Measurements from ENCODE around the gene KCTD10. TPM values are rescaled to one million over a fixed set of nuclear protein-coding genes. Genes with fewer than 3 reads are reported as not detected.

The KCTD10 gene
- total and polyA plus RNA-seq, 9 of the 15 experiments (the other 6 are each of a cell fraction or from before 2014, with no cell fraction given): 1.9 to 37.5 (median 15.7) TPM

DNA sequence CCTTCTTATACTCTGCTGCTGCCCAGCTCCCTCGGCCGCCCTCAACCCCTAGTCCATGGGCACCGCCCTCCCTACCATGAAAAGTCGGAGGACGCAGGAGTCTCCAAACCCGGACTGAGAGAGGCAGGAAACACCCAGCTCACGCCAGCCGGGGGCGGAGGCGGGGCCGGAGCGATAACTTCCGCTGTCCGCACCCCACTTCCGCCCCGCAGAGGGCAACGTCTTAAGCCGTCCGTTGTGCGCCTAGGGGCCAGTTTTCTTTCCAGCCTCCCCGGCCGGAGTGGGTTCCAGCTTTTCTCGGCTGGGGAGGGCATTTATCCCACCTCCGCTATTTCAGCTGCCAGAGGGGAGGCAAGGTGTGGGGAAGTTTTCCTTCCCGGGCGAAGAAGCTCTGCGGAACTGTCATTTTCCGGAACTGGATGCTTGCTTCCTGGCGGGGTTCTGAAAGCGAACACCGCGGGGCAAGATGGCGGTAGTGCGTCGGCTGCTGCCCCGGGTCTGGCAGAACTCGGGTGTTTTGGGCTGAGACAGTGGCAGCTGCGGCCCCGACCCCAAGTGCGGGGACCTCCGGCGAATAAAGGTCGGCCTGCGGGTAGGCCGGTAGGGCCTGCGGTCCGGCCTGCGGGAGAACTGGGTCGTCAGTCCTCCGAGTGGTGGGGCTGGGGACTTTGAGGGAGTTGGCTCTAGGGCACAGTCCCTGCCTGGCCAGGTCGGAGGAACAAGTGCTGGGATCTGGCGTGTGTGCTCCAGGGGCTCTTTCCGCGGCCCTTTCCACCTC is at the start of gene KCTD10, which contains the start of gene UBE3B (continued):
- TF ChIP-seq, protein P1, sequence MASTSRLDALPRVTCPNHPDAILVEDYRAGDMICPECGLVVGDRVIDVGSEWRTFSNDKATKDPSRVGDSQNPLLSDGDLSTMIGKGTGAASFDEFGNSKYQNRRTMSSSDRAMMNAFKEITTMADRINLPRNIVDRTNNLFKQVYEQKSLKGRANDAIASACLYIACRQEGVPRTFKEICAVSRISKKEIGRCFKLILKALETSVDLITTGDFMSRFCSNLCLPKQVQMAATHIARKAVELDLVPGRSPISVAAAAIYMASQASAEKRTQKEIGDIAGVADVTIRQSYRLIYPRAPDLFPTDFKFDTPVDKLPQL (IDR thresholded peaks at IDR 0.05; ENCODE audit: extremely low read depth, insufficient read length): no peak

DNA sequence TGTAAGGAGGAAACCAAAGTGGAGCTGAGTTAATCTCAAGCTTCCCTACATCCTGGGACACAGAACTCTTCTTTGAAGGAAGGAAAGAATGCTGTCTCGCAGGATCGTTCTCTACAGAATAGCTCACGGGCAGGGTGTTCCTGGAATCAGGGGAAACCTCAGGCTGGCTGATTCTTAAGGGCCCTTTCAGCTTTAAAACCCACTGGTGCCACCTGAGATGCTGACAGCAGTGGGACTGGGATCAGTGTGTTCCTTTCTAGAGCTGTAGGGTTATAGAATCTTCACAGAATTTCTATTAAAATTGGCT is 48.1 kb upstream of the KCTD10 start:
- DNase-seq (ENCODE audit: extremely low read depth in 1 of 4, low spot score in 3 of 4): no peak
- H3K36me3 ChIP-seq (ENCODE audit: control insufficient read depth, insufficient read depth, low read length): peaks cover 28% of the 10 kb centered on the region; the same call in 2 of the 3 replicates
- no peaks in the 10 kb centered on the region for H3K27me3 ChIP-seq (ENCODE audit: control insufficient read depth in 2 of 2, insufficient read depth in 2 of 2, low read length in 2 of 2)
- 92% methylated on average over 3 of the region's 3 CpGs for WGBS (ENCODE audit: insufficient coverage, low coverage, missing lambda C conversion rate)
- H3K4me1 ChIP-seq (replicated peaks in 1 of 2; ENCODE audit: control insufficient read depth in 2 of 2, insufficient read depth in 2 of 2, low read length in 2 of 2): no peaks in the 10 kb centered on the region
- no peaks in the 10 kb centered on the region for H3K9me3 ChIP-seq (replicated peaks; ENCODE audit: control insufficient read depth, insufficient read depth, low read depth, low read length)
- no peak for ATAC-seq
- no peaks in the 10 kb centered on the region for H3K79me2 ChIP-seq (ENCODE audit: control insufficient read depth, insufficient read depth, low read length)
- ChIA-PET POLR2A (interaction anchor here (0.7 to 1.8 kb wide), 2 partner anchors 9 to 38 kb away, joined by 3 to 11 read pairs; no protein-coding TSS in a partner anchor), CTCF (ENCODE audit: low intra/inter-chr PET ratio) (no interaction called here)
- no peak overlapping the region for H3K27ac ChIP-seq (ENCODE audit: extremely low read depth, low read depth, low read length)
- H3K9ac ChIP-seq (ENCODE audit: insufficient read depth in 1 of 2, low read depth in 2 of 2, low read length in 2 of 2): peak overlapping the region in 1 of 2 experiments; percentile 61; a peak in 1 of 4 replicates
- H3K4me2 ChIP-seq (ENCODE audit: insufficient read depth, low read length): no peak overlapping the region
- no peaks in the 10 kb centered on the region for H3K9me1 ChIP-seq (ENCODE audit: control insufficient read depth, insufficient read depth, low read length)
- H2AFZ ChIP-seq (ENCODE audit: low read depth, low read length): no peak overlapping the region
- no TSS peak for BruUV-seq (replicated peaks)
- in situ Hi-C loops (cut with MboI) (no loop called here), intact Hi-C loops (cut with micrococcal nuclease) (no loop called here)
- peak; percentile 15 for FAIRE-seq
- H4K20me1 ChIP-seq (replicated peaks; ENCODE audit: control insufficient read depth, insufficient read depth, low read length): no peaks in the 10 kb centered on the region
- H3K4me3 ChIP-seq: no peak overlapping the region
- TF ChIP-seq SP1 (CRISPR knock-in tag; IDR thresholded peaks at IDR 0.05) (no peak), LARP7 (IDR thresholded peaks at IDR 0.05) (no peak), WHSC1 (IDR thresholded peaks at IDR 0.05; ENCODE audit: low read length) (no peak), CSDE1 (IDR thresholded peaks at IDR 0.05) (no peak), PHB (CRISPR knock-in tag; IDR thresholded peaks at IDR 0.05) (no peak), SMARCA4 (IDR thresholded peaks at IDR 0.05) (no peak), SRSF7 (optimal IDR thresholded peaks at IDR 0.05; ENCODE audit: low read depth, low read length) (no peak), ZNF174 (CRISPR knock-in tag; IDR thresholded peaks at IDR 0.05) (no peak), PRPF4 (IDR thresholded peaks at IDR 0.05; ENCODE audit: insufficient read depth, low read depth, low read length, poor library complexity, severe bottlenecking) (no peak)
- TF ChIP-seq, protein P2, sequence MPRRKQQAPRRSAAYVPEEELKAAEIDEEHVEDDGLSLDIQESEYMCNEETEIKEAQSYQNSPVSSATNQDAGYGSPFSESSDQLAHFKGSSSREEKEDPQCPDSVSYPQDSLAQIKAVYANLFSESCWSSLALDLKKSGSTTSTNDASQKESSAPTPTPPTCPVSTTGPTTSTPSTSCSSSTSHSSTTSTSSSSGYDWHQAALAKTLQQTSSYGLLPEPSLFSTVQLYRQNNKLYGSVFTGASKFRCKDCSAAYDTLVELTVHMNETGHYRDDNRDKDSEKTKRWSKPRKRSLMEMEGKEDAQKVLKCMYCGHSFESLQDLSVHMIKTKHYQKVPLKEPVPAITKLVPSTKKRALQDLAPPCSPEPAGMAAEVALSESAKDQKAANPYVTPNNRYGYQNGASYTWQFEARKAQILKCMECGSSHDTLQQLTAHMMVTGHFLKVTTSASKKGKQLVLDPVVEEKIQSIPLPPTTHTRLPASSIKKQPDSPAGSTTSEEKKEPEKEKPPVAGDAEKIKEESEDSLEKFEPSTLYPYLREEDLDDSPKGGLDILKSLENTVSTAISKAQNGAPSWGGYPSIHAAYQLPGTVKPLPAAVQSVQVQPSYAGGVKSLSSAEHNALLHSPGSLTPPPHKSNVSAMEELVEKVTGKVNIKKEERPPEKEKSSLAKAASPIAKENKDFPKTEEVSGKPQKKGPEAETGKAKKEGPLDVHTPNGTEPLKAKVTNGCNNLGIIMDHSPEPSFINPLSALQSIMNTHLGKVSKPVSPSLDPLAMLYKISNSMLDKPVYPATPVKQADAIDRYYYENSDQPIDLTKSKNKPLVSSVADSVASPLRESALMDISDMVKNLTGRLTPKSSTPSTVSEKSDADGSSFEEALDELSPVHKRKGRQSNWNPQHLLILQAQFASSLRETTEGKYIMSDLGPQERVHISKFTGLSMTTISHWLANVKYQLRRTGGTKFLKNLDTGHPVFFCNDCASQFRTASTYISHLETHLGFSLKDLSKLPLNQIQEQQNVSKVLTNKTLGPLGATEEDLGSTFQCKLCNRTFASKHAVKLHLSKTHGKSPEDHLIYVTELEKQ (CRISPR knock-in tag; IDR thresholded peaks at IDR 0.05): no peak
- TF ChIP-seq, protein P3, sequence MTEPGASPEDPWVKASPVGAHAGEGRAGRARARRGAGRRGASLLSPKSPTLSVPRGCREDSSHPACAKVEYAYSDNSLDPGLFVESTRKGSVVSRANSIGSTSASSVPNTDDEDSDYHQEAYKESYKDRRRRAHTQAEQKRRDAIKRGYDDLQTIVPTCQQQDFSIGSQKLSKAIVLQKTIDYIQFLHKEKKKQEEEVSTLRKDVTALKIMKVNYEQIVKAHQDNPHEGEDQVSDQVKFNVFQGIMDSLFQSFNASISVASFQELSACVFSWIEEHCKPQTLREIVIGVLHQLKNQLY (CRISPR knock-in tag; conservative IDR thresholded peaks at IDR 0.05): no peak
- TF ChIP-seq, protein P4, sequence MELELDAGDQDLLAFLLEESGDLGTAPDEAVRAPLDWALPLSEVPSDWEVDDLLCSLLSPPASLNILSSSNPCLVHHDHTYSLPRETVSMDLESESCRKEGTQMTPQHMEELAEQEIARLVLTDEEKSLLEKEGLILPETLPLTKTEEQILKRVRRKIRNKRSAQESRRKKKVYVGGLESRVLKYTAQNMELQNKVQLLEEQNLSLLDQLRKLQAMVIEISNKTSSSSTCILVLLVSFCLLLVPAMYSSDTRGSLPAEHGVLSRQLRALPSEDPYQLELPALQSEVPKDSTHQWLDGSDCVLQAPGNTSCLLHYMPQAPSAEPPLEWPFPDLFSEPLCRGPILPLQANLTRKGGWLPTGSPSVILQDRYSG (tag; conservative IDR thresholded peaks at IDR 0.05; ENCODE audit: low read depth): no peak
